Cardiac muscle cell (in vitro differentiated cells and primary cell): ENCODE data around the gene TERB1. TPM values are rescaled to one million over a fixed set of nuclear protein-coding genes. Genes with fewer than 3 reads are reported as not detected.

Experiments
- DNase-seq, 2 donors: peaks; one replicate each; pipeline versions ENCODE4 v3.0.0 to v3.0.0-alpha.2; 2010 to 2017; ENCODE audit warnings: low read depth in 1 of 2, low spot score in 1 of 2
- H3K27ac ChIP-seq: fragments of 200-600 bp; sonication (generic); 2 replicates; pipeline ENCODE4 v1.5.1; 2016
- H3K27me3 ChIP-seq: fragments of 200-600 bp; sonication (generic); 2 replicates; pipeline ENCODE4 v1.6.0; 2016; ENCODE audit warnings: control low read depth
- H3K36me3 ChIP-seq: fragments of 200-600 bp; sonication (generic); 2 replicates; pipeline ENCODE4 v1.5.1; 2016; ENCODE audit warnings: control low read depth
- H3K4me1 ChIP-seq: fragments of 200-600 bp; sonication (generic); 2 replicates; pipeline ENCODE4 v1.8.1; 2017; ENCODE audit warnings: low read depth, mild to moderate bottlenecking, mixed run types
- H3K4me3 ChIP-seq: fragments of 200-600 bp; sonication (generic); 2 replicates; pipeline ENCODE4 v1.5.1; 2016; ENCODE audit warnings: mild to moderate bottlenecking
- H3K9me3 ChIP-seq: fragments of 200-600 bp; sonication (generic); 2 replicates; pipeline ENCODE4 v1.5.1; 2017; ENCODE audit warnings: low read depth, mild to moderate bottlenecking, control low read depth
- CTCF ChIP-seq: IDR thresholded peaks from 2 replicates; pipeline ENCODE4 v1.5.1; 2012; ENCODE audit warnings: low read depth, mild to moderate bottlenecking, low read length
- polyA plus RNA-seq: library from polyadenylated mRNA; unstranded; fragments of >200 nt; fragmentation: Nextera tagmentation; extraction: Ambion mirVana; gene quantifications from 2 replicates; pipeline ENCODE4 v1.2.1, GENCODE V29; 2016
- total RNA-seq: library from RNA; depleted of rRNA; stranded (reverse); fragments of >200 nt; gene quantifications from 2 replicates; pipeline ENCODE4 v1.2.3, GENCODE V29; 2016

Gene TERB1
- total and polyA plus RNA-seq, 2 experiments from 2014 or later, result not detected

- no peak for DNase-seq
Measured at GRCh38 chr16:66824006-66824405, 22.6 kb upstream of the TERB1 start.

GRCh38 chr16:66814734-66815133 lies 13.3 kb upstream of the TERB1 start:
- Histone ChIP-seq H3K4me3 (no peak overlapping the region), H3K4me1 (peaks cover 12% of the 10 kb centered on the region), H3K9me3 (no peaks in the 10 kb centered on the region), H3K27ac (no peak overlapping the region), H3K36me3 (peaks cover 51% of the 10 kb centered on the region), H3K27me3 (no peaks in the 10 kb centered on the region)
- no peak for TF ChIP-seq CTCF
- no peak for DNase-seq

More at GRCh38 chr16:66824006-66824405, 22.6 kb upstream of the TERB1 start:
- peaks cover 1% of the 10 kb centered on the region for H3K4me1 ChIP-seq
- H3K36me3 ChIP-seq, result peaks cover 49% of the 10 kb centered on the region
- H3K27ac ChIP-seq, result no peak overlapping the region
- H3K4me3 ChIP-seq, result no peak overlapping the region
- H3K9me3 ChIP-seq, result no peaks in the 10 kb centered on the region
- no peak for TF ChIP-seq CTCF
- no peaks in the 10 kb centered on the region for H3K27me3 ChIP-seq

- Histone ChIP-seq H3K36me3 (peaks cover 49% of the 10 kb centered on the region), H3K27ac (peak overlapping the region; percentile 63), H3K4me3 (no peak overlapping the region), H3K4me1 (peaks cover 12% of the 10 kb centered on the region), H3K27me3 (no peaks in the 10 kb centered on the region), H3K9me3 (no peaks in the 10 kb centered on the region)
- TF ChIP-seq CTCF, result no peak
- no peak for DNase-seq
Measured at GRCh38 chr16:66811043-66811442, 9.7 kb upstream of the TERB1 start.

- H3K27ac ChIP-seq, result peak overlapping the region; percentile 63
- no peaks in the 10 kb centered on the region for H3K27me3 ChIP-seq
- peak in 1 of 2 donors; percentile 52 for DNase-seq
- H3K4me3 ChIP-seq, result no peak overlapping the region
- peaks cover 12% of the 10 kb centered on the region for H3K4me1 ChIP-seq
- TF ChIP-seq CTCF, result no peak
- peaks cover 52% of the 10 kb centered on the region for H3K36me3 ChIP-seq
- no peaks in the 10 kb centered on the region for H3K9me3 ChIP-seq
Measured at GRCh38 chr16:66810391-66810790, 9.0 kb upstream of the TERB1 start.

GRCh38 chr16:66809765-66810164 lies 8.4 kb upstream of the TERB1 start:
- no peak overlapping the region for H3K4me3 ChIP-seq
- H3K4me1 ChIP-seq, result peaks cover 12% of the 10 kb centered on the region
- H3K36me3 ChIP-seq, result peaks cover 54% of the 10 kb centered on the region
- TF ChIP-seq CTCF, result no peak
- no peaks in the 10 kb centered on the region for H3K9me3 ChIP-seq
- no peaks in the 10 kb centered on the region for H3K27me3 ChIP-seq
- H3K27ac ChIP-seq, result peak overlapping the region; percentile 63
- DNase-seq, result no peak

GRCh38 chr16:66802159-66802558 lies 775 bp upstream of the TERB1 start:
- Histone ChIP-seq H3K4me1 (no peaks in the 10 kb centered on the region), H3K4me3 (no peak overlapping the region)
- no peak for TF ChIP-seq CTCF

More at GRCh38 chr16:66802159-66802558, 775 bp upstream of the TERB1 start:
- peaks cover 42% of the 10 kb centered on the region for H3K36me3 ChIP-seq
- DNase-seq, result no peak
- no peaks in the 10 kb centered on the region for H3K27me3 ChIP-seq
- H3K9me3 ChIP-seq, result no peaks in the 10 kb centered on the region
- no peak overlapping the region for H3K27ac ChIP-seq
